ENCODE results near the gene KDF1.

KDF1 gene

DNA sequence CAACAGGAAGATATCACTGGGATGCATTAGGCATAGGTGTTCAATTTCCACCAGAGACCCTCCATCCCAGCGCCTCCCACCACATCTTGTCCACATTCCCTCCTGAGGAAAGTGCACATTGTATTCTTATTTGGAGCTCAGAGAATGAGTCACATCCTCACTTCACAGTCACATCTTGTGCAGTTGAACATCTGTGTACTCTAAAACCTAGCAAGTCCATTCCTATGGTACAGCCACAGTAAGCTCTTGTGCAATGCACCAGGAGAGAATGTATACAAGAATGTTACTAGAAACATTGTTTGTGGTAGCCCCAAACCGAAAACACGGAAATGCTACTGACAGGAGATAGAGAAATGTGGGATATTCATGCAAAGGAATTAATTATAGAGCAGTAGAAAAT lies 1.6 kb upstream of the KDF1 start:
- no peak overlapping the region for H3K27ac ChIP-seq
- TF ChIP-seq ZFX (IDR thresholded peaks at IDR 0.05; ENCODE audit: borderline replicate concordance) = no peak
- TF ChIP-seq, protein P1, sequence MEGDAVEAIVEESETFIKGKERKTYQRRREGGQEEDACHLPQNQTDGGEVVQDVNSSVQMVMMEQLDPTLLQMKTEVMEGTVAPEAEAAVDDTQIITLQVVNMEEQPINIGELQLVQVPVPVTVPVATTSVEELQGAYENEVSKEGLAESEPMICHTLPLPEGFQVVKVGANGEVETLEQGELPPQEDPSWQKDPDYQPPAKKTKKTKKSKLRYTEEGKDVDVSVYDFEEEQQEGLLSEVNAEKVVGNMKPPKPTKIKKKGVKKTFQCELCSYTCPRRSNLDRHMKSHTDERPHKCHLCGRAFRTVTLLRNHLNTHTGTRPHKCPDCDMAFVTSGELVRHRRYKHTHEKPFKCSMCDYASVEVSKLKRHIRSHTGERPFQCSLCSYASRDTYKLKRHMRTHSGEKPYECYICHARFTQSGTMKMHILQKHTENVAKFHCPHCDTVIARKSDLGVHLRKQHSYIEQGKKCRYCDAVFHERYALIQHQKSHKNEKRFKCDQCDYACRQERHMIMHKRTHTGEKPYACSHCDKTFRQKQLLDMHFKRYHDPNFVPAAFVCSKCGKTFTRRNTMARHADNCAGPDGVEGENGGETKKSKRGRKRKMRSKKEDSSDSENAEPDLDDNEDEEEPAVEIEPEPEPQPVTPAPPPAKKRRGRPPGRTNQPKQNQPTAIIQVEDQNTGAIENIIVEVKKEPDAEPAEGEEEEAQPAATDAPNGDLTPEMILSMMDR (IDR thresholded peaks at IDR 0.05) = no peak

DNA sequence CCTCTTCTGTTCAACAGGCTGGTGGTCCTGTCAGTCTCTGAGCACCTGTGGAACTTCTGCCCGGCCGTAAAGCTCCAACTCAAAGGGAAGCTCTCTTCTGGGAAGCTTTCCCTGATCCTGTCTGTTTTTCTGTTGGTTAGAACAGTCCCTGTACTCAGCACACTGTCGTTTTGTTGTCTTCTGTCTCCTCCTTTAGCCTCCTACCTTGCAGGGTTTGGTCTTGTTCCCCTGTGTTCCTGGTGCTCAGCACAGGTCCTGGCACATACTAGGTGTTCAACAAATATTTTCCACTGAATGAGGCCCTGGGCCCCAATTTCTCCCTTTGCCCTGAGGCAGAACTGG lies 328 bp upstream of the KDF1 start:
- no peak for TF ChIP-seq ZFX (IDR thresholded peaks at IDR 0.05; ENCODE audit: borderline replicate concordance)
- TF ChIP-seq, protein P1 (IDR thresholded peaks at IDR 0.05) = no peak; the same call in 1 of the 2 replicates
- peak overlapping the region; percentile 67 for H3K27ac ChIP-seq

DNA sequence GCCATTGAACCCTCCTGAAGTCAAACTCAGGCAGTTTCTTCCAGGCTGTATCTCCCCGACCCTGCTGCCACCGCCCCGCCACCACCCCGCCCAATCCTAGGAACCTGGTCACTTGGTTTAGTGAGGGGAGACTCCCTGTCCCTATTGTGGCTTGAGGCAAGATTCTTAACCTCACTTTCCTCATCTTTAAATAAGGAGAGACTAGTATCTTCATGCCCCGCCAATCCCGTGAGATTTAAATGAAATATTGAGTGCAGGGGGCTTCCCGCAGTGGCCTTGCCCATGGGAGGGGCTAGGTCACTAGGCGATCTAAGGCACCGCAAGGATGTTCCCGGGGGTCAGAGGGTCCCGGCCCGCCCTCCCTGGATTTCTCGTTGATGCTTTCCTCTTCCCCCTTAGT lies 998 bp downstream of the KDF1 start:
- peak overlapping the region; percentile 67 for H3K27ac ChIP-seq
- TF ChIP-seq, protein P1 (IDR thresholded peaks at IDR 0.05) = no peak
- TF ChIP-seq ZFX (IDR thresholded peaks at IDR 0.05; ENCODE audit: borderline replicate concordance) = no peak

DNA sequence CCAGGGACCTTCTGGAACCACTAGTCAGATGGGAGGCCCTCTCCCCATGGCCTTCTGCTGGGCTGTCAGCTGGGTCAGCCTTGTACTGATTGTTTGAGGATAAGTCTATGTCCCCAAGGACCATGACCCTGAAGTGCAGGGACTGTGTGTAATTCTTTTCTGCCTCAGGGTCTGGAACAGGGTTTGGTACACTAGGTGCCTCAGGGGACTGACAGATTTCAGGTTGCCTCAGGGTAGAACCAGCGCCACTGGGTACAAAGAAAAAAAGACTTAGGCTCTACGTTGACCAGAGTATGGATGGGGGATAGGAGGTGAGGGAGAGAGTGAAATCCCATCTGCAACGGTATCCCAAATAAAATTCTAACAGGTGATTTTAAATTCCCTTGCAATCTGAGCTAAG lies 3.0 kb downstream of the KDF1 start:
- TF ChIP-seq, protein P1 (IDR thresholded peaks at IDR 0.05) = no peak
- TF ChIP-seq ZFX (IDR thresholded peaks at IDR 0.05; ENCODE audit: borderline replicate concordance) = no peak

DNA sequence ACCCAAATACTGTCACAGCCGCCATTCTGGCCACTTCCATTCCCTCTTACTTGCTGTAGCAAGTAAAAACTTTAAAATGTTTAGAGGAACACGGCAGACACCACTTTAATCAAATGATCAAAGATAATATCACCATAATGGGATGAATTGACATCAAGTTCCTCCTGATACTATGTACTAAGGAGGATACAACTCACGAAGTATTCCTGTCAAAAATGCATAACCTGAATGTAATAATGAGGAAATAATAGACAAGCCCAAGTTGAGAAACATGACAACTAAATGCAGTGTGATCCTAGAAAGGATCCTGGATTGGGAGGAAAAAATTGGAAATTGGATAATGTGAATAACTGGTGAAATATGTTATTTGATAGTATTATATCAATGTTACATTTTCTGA lies 3.9 kb downstream of the KDF1 start:
- TF ChIP-seq ZFX (IDR thresholded peaks at IDR 0.05; ENCODE audit: borderline replicate concordance) = no peak
- TF ChIP-seq, protein P1 (IDR thresholded peaks at IDR 0.05) = no peak
- no peak overlapping the region for H3K27ac ChIP-seq

More for the DNA sequence above, 3.0 kb downstream of the KDF1 start:
- H3K27ac ChIP-seq = no peak overlapping the region

DNA sequence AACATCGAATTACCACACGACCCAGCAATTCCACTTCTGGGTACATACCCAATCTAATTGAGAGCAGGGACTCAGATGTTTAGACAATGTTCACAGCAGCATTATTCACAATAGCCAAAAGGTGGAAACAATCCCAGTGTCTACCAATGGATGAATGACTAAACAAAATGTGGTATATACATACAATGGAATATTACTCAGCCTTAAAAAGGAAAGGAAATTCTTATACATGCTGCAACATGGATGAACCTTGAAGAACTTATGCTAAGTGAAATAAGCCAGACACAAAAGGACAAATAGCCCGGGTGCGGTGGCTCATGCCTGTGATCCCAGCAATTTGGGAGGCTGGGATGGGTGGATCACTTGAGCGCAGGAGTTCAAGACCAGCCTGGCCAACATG lies 6.9 kb downstream of the KDF1 start:
- TF ChIP-seq ZFX (IDR thresholded peaks at IDR 0.05; ENCODE audit: borderline replicate concordance) = no peak
- TF ChIP-seq, protein P1 (IDR thresholded peaks at IDR 0.05) = no peak

DNA sequence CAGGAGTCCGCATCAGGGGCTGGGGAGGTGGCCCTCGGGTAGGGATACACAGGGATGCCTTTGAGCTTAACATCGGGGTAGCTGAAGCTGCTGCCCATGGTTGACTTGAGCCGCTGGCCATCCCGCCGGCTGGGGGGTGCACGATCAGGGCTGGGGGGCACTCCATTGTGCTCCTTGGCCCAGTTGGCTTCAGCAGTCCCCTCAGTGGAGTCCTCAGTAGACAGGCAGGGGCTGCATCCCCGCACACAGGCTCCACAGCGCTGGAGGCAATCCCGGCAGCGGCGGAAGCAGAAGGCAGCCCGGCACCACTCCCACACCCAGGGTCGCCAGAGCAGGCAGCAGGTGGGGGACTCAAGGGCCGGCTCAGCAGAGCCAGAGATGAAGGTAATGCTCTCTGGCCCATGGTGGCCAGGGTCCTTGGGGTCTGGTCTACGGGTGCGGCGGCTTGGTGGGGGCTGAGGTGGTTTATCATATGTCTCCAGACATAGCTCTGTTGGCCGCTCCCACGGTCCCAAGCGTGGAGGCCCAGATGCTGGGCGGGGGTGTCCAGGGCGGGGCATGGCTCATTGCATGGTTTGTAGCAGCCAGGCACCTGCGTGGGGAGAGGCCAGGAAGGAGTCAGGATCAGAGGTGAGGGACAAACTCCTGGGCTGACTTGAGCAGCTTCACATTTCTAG lies 8.3 kb downstream of the KDF1 start:
- TF ChIP-seq, protein P1 (IDR thresholded peaks at IDR 0.05) = no peak
- TF ChIP-seq ZFX (IDR thresholded peaks at IDR 0.05; ENCODE audit: borderline replicate concordance) = no peak

More for the DNA sequence above, 6.9 kb downstream of the KDF1 start:
- no peak overlapping the region for H3K27ac ChIP-seq

More for the DNA sequence above, 8.3 kb downstream of the KDF1 start:
- H3K27ac ChIP-seq = no peak overlapping the region

Measured in 22Rv1 (cell line).